GM10266 (cell line): Measurements from ENCODE around the gene ITGA11.

Experiments
- DNase-seq: peaks from one replicate; pipeline ENCODE4 v3.0.0; 2012; ENCODE audit errors: extremely low spot score
- CTCF ChIP-seq: IDR thresholded peaks from 2 replicates; pipeline ENCODE4 v1.5.1; 2012; ENCODE audit warnings: mild to moderate bottlenecking, low read depth; ENCODE audit not compliant: control insufficient read depth, insufficient read depth; ENCODE audit errors: missing control alignments

The ITGA11 gene

DNA sequence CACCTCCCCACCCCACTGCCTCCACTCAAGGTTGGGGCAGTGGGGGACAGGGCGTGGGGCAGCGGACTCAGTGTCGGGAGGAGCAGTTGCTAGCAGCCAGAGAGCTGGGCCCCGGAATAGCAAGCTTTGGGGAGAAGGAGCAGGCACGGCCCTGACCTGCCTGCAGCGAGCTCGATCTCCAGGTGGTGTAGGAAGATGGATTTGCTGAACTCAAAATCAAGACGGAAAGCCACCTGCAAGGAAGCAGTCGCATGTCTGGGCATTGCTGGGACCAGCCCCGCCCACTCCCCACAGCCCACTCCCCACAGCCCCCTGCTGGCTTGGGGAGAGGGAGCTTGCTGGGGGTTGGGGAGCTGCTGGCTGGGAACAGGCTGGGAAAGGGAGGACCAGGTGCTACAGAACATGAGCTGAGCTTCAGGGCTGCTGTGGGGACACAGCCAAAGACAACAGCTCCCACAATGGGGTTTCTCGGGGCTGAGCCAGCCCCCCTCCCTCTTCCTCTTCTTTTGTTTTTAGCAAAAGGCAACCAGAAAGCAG is 116.4 kb downstream of the ITGA11 start:
- TF ChIP-seq CTCF: no peak
- no peak for DNase-seq

GRCh38 chr15:68315035-68315434 is 116.9 kb downstream of the ITGA11 start:
- no peak for TF ChIP-seq CTCF
- DNase-seq: no peak

DNA sequence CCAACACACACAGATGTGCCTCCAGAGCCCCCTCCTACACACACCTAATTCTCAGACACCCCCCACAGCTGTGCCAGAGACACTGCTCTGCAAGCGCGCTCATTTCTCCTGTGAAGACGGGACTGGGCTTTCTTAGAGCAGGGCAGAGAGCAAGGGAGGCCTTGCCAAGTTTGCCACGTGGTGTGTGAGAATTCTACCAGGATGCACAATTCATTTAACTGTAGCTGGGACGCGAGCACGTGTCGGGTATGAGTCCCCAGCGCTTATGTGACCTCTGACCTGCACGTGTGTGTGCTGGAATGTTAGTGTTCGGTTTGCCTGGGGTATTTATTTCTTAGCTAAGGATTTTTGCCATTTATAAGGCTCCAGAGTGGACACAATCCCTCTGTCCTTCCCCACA is 117.4 kb downstream of the ITGA11 start:
- no peak for DNase-seq
- TF ChIP-seq CTCF: no peak

DNA sequence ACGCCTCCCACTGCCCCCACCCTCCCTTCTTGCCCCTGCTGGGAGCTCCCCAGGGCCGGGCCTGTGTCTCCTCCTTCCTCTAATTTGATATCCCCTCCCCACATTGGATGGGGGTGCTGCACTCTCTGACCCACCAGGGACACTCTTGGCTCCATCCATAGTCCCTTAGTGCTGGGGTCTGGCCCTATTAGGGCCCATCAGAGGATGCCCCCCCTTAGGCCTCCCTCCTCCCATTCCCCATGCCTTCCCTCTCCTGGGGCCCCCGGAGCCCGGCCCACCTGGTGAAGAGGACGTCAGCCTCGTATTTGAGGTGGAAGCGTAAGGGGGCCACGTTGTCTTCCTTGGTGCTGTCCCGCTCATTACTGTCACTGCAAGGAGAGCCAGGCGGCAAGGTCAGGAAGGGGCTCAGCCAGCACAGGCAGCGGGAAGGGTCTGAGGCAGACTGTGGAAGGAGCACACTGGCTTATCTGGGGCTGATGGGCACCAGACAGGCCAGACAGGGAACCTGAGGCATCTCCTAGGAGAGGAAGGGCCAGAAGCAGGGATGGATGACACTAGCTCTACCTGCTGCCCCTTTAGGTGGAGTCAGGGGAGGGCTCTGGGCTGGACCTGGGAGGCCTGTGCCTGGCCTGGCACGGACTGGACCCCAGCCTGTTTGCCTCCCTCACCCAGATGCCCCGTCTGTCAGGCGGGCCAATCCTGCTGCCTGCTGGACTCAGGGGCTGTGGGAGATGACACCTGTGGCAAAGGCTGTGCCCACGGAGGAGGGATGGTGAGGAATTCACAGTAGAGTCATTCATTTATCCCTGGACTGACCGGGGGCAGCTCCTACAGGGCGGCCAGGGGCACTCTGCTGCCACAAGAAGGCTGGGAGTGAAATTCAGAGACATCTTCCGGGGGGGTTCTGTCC is 118.2 kb downstream of the ITGA11 start:
- DNase-seq: no peak
- no peak for TF ChIP-seq CTCF

DNA sequence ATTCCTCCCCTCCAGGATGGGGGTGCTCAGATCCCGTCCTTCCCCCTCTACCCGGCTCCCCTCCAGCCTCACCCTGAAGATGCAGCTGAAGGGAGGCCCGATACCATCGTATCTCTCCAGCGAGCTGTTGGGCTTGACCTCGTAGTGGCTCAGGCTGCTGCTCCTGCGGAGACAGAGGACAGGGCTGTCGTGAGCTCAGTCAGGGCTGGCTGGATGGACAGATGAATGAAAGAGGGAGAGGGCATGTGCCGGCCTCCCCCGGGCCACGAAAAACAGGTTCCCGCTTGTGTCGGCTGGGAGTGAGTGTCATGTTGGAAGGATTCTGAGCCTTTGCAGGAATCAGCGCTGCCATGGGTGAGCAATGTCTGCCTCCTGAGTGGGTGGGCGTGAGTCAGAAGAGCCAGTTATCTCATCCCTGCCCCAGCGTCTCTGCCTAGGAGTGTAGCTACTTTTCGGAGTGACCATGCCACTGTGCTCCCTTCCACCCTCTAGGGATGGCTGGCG is 119.2 kb downstream of the ITGA11 start:
- TF ChIP-seq CTCF: no peak
- no peak for DNase-seq

- no peak for TF ChIP-seq CTCF
- no peak for DNase-seq
Measured at GRCh38 chr15:68311859-68312557, 120.0 kb downstream of the ITGA11 start.
